Neural cell (in vitro differentiated cells): ENCODE results near the gene TEX14.

Source experiments
- EP300 ChIP-seq: fragments of 450-650 bp; conservative IDR thresholded peaks from 2 replicates; pipeline ENCODE4 v1.6.1; 2014; ENCODE audit warnings: antibody characterized with exemption, mild to moderate bottlenecking, moderate library complexity; ENCODE audit not compliant: poor library complexity, severe bottlenecking
- POLR2AphosphoS5 ChIP-seq: IDR thresholded peaks from 2 replicates; pipeline ENCODE4 v1.6.1; 2012
- REST ChIP-seq: IDR thresholded peaks from 2 replicates; pipeline ENCODE4 v1.6.1; 2012; ENCODE audit warnings: borderline replicate concordance
- SMC3 ChIP-seq: fragments of 450-650 bp; conservative IDR thresholded peaks from 2 replicates; pipeline ENCODE4 v1.6.1; 2014; ENCODE audit warnings: antibody characterized with exemption, mild to moderate bottlenecking, moderate library complexity; ENCODE audit not compliant: poor library complexity
- TF ChIP-seq, protein P1 (sequence below): fragments of 450-650 bp; IDR thresholded peaks from 2 replicates; pipeline ENCODE4 v1.5.1; 2014; ENCODE audit warnings: antibody characterized with exemption, mild to moderate bottlenecking, moderate library complexity; ENCODE audit not compliant: poor library complexity, severe bottlenecking

- TF ChIP-seq, protein P1, sequence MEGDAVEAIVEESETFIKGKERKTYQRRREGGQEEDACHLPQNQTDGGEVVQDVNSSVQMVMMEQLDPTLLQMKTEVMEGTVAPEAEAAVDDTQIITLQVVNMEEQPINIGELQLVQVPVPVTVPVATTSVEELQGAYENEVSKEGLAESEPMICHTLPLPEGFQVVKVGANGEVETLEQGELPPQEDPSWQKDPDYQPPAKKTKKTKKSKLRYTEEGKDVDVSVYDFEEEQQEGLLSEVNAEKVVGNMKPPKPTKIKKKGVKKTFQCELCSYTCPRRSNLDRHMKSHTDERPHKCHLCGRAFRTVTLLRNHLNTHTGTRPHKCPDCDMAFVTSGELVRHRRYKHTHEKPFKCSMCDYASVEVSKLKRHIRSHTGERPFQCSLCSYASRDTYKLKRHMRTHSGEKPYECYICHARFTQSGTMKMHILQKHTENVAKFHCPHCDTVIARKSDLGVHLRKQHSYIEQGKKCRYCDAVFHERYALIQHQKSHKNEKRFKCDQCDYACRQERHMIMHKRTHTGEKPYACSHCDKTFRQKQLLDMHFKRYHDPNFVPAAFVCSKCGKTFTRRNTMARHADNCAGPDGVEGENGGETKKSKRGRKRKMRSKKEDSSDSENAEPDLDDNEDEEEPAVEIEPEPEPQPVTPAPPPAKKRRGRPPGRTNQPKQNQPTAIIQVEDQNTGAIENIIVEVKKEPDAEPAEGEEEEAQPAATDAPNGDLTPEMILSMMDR, result no peak
- TF ChIP-seq POLR2AphosphoS5 (no peak), SMC3 (no peak), EP300 (no peak), REST (no peak)
These were observed 108.4 kb downstream of the TEX14 start for GRCh38 chr17:58583486-58583885.
